NK-92 treated with Interleukin-12 subunit alpha and Interleukin-12 subunit beta, amount 100 ng/mL, for 24 hours (cell line): ENCODE results near the gene AMIGO1.

Experiments
- DNase-seq: peaks from one replicate; lab custom pipeline; 2025; lab: John Stamatoyannopoulos, UW

AMIGO1 gene

DNA sequence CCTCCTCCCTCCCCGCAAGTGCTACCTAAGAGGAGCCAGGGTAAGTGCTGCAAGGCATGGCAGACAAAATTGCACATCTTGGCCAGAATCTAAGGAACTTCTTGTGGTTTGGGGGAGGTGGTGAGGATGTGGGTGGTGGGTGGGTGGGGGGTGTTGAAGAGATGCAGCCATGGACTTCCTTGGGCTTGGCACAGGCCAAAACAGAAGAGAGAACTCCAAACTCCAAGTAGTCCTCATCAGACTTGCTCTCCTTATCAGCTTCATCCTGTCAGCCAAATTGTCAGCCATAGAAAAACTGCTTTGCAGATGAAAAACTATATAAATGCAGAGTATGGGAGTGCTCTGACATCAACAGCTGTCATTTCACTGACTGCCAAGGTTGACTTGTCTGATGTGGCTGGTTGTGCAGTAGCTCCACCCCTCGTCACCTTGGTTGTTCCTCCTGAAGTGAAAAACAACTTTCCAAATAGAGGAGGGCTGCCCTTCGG lies 7.1 kb downstream of the AMIGO1 start:
- no peak for DNase-seq

DNA sequence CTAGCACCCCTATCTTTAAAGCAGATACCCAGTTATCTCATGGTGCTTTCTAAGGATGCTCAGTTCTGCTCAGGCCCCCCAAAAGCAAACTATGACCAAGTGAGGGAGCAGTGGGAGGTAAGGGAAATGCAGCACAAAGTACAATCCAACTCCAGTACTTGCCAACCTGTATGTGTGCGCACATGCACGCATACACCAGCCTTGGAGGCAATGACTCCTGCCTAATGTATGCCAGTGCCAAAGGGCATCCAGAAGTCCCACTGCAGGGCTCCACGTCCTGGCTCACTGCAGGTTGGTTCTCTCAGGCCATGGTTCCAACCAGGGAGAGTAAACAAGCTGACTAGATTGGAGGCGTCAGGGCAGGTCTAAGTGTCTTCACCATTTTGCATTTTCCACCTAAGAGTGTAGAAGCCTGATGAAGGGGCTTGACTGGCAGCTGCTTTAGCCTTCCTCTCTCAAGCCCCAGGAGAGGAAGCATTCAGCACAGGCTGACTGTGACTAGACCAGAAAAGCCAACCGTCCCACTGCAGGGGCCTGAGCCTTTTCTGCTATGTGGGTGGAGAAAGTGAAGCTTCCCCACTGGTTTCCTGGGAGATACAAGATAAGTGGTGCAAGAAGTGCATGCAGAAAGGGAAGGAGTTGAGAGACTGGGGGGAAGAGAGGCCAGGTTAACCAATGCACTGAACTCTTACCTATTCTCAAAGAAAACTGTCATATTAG lies 7.7 kb downstream of the AMIGO1 start:
- no peak for DNase-seq

DNA sequence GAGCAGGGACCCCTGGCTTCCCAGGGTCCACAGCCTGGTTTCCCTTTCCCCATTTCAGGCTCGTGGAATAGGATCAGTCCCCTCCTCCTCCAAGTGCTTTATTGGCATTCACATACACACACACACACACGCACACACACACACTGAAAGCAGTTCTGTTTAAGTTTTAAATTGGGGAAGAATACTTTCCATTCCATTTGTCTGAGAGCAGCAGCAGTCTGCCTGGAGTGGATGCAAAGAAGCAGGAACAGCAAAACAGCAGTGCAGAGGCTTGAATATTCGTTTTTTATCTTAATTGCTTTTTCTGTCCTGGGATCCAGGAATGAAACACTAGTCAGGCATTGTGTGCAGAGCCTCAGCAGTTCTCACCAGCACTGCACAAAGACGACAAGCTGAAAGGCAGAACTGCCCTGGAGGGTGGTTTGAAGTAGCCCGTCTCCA lies 8.6 kb downstream of the AMIGO1 start:
- DNase-seq: no peak

DNA sequence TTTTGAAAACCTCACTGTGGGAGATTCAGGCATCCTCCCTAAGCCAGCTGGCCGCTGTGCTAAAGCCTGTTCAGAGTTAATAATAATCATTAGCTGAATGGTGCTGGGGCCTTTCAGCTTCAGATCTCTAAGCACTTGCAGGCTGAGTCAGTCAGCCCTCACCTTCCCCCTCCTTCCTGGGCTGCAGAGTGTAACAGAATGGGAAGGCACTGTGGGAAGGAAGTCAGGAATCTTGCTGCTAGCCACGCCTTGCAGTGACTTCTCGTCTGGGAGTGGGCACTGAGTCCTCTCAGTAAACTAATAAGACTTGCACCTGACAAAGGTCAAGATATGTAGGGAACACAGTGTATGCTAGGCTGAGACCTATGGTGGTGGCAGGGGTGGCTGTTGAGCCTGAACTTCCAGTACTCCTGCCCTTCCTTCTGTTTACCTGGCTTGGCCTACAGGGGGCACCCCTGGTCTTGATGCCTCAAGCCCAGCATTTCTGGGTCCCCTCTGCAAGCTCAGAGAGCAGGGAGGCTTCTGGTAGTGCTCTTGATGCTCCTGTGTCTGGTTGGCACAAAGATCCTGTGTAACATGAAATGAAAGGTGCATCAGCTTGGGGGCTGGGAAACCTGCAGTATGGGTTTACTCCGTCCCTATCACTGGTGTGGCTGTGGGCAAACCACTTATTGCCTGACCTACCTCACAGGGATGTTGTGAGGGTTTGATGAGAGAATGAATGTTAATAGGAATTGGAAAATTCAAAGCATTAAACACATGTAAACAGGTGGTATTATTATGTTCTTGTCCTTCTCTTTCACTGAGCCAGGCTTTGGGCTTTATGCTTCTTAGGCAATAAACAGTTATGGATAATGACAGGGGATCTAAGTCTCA lies 9.6 kb downstream of the AMIGO1 start:
- no peak for DNase-seq

DNA sequence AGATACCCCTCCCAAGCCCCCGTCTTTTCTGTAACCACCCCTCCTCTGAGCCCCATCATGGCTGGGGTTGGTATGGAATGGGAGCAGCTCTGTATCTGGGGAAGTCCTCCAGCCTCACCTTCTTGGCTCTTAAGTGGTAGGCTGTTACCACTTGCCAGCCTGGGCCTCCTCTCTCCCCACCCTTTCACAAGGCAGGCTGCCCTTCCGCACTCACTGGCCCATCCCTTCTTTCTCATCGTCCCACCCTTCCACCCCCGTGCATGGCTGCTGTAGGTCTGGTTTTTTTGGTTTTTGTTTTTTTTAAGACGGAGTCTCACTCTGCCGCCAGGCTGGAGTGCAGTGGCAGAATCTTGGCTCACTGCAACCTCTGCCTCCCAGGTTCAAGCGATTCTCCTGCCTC lies 10.4 kb downstream of the AMIGO1 start:
- DNase-seq: no peak

DNA sequence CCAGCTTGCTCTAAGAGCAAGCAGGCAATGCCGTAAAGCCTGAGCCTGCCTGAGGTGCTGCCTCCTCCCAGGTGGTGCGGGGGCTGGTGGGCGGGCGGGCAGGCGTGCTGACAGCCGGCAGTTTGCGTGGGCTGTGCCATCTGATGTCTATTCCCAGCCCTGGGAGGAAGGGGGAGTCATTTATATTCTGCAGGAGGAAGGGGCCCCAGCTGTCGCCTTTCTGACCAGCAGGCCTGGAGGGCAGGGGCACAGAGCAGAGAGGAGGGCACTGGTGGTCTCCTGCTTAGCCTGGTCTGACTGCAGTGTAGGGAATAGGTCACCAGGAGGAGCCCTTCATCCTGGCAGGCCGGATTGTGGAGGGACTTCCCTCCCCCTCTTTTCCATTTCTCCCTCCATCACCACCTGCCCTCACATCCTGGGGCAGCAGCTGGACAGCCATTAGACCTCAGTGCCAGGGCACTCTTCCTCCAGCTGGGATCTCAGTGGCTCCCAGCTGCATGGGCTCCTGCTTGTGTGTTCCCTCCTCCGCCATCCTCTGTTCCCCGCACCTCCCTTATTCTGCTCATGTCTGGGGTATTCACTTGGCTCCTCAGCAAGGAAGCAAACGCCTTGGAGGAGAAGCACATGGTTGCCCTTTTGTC lies 11.2 kb downstream of the AMIGO1 start:
- no peak for DNase-seq

DNA sequence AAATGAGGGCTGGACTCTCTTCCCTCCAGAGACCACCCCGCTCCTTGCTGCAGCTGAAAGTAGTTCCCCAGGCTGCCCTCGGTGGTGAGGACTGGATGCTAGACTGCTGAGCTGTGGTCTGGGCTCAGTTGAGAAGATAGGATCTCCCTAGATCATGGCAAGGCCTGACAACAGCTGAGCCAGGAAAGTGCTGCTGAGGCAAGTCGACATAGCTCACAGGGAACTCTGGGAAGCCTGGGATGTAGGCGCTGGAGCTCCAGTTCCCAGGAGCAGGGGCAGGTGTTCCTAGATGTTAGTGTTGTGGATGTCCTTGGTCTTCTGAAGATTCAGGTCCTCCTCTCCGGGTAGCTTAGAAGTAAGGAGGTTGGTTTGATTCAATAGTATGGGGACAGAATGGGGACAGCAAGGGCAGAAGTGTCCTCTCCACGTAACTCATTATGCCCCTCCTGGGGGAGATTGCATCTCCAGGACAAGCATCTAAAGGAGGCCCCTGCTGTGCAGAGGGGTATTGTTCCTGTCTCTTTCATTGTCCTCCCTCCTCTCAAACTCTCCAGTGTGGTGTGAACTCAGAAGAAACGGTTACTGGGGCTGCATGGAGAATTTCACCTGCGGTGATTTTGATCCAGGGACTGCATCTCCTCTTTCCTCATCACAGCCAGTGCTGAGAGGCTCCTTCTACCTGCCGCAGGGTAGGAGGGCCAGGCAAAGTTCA lies 11.9 kb downstream of the AMIGO1 start:
- no peak for DNase-seq

DNA sequence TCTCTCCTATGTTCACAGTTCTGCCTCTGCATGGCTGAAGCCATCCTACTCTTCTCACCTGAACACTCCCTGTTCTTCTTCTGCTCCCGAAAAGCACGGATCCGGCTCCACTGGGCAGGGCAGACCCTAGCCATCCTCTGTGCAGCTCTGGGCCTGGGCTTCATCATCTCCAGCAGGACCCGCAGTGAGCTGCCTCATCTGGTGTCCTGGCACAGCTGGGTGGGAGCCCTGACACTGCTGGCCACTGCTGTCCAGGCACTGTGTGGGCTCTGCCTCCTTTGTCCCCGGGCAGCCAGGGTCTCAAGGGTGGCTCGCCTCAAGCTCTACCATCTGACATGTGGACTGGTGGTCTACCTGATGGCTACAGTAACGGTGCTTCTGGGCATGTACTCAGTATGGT lies 13.8 kb downstream of the AMIGO1 start:
- DNase-seq: no peak

DNA sequence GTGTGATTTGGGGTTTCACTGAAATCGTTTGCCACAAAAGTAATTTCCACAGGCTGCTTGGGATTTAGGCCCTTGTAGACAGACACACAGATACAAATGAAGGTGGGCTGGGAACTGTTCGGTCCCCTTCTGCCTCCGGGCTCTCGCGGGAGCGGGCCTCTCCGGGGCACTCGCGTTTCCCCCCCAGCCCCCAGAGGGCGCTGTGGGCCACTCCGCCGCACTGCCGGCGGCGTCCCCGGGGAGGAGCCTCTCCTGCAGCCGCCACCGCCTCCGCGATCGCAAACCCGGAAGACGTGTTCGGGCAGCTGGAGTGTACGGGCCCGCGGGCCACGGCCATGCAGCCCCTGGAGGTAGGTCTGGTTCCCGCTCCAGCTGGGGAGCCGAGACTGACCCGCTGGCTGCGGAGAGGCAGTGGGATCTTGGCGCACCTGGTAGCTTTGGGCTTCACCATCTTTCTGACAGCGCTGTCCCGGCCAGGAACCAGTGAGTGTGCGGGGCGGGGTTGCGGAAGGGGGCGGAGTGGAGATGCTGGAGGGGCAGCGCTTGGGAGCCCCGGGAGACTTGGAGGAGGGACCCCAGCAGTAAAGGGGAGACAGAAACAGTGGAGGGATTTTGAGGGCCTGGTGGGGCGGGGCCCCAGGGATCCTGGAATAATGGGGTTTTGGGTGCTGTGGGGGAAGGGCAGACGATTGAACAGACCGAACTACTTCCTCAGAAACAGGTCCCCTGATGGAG lies 15.6 kb downstream of the AMIGO1 start, which contains the start of gene CYB561D1:
CYB561D1 (plus strand) TSS at position 290 of the 735 bp plus-strand sequence; CDS start at position 336, 46 bp downstream.
- peak; percentile 83 for DNase-seq

DNA sequence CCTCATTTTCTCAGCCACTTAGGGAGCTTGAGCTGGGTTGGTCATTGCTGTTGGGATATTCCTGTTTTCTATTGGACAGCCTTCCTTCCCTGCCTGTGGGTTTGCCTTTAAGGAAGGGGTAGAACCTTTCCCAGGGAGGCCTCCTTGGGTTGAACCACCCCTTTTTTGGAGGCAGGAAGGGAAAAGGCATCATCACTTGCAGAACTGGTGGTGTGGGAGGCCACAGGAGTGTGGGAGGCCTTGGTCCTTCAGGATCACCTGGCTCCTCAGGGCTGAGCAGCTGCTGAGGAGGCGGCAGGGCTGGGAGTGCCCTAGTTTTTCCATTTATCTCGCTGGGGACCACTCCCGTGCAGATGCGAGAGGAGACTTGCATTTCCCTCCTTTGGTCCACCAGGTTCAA lies 16.3 kb downstream of the AMIGO1 start:
- no peak for DNase-seq

DNA sequence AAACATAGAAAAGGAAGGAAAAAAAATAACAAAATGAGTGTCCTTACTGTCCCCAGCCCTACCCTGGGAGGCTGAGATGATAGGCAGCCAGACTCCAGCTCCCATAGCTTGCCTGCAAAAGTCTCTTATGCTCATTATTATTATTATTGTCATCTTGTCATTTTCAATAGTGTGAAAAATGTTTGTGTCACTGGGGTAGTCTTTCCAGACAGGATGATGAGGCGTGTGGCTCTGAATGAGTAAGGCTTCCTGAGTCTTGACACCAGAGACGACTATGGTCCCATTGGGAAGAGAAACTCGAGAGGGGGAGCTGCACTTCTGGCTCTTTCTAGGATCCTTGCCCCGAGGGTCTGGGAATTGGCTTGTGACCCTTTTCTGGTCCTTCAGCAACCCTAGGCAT lies 16.7 kb downstream of the AMIGO1 start:
- no peak for DNase-seq

DNA sequence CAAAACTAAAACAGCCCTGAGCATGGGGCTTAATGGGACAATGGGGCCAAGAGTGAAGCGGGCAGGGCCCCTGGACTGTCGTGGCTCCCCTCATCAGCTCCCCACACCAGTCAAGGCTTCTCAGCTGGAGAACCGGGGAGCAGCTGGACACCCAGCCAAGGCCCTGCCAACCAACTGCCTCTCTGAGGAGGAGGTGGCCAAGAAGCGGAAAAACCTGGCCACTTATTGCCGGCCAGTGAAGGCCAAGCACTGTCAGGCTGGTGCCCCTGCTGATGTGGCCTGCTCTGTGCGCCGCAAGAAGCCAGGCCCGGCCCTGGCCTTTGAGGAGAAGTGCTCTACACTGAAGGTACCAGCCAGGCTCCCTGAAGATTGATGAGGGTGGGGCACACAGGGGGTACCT lies 18.2 kb downstream of the AMIGO1 start:
- no peak for DNase-seq

DNA sequence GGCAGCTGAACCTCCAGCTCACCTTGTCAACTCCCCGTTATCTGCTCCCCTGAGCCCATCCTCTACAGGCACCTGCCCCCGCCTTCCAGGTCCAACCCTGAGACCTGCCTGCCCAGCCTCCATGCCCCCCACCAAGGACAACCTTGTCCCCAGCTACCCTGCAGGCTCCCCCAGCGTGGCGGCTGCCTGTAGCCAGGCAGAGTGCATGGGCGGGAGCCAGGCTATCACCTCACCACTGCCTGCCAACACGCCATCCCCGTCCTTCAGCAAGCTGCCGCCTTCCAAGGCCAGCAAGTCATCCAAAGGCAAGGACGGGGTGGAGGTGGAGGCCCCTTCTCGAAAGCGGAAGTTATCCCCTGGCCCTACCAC lies 18.6 kb downstream of the AMIGO1 start:
- no peak for DNase-seq

DNA sequence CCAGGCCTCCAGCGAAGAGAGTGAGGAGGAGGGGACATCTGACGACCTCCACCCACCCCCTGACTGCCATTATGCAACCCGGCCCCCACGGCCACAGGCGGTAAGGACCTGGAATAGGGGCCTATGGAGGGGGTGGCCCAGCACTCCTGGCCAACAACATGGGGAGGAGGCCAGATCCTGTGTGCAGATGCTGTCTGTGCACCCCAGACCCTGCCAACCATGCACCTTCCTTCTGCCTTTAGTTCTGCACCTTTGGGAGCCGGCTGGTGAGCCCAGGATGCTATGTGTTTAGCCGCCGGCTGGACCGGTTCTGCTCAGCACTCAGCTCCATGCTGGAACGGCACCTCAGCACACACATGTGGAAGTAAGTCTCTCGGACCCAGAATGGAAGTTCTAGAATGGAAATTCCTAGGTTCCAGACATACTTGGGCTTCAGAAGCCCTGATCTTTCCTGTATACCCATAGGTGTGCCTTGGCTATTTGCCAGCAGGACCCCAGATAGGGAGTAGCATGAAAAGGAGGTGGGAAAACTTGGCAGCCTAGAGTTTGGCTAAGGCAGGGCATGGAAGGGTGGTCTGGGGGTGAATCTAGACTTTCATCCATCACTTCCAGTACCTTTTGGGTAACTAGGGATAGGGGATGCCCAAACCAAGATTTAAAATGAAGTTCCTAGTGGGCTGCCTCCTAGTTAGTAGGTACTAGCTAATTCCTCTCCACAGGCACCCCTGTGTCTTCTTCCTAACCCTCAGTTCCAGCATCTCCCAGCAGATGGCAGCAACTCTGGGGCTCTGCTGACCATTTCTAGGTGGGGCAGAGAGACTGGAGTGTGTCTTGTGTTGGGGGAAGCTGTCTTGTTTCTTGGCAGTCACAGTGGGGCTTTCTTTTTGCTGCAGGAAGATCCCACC lies 19.2 kb downstream of the AMIGO1 start:
- peak; percentile 17 for DNase-seq

DNA sequence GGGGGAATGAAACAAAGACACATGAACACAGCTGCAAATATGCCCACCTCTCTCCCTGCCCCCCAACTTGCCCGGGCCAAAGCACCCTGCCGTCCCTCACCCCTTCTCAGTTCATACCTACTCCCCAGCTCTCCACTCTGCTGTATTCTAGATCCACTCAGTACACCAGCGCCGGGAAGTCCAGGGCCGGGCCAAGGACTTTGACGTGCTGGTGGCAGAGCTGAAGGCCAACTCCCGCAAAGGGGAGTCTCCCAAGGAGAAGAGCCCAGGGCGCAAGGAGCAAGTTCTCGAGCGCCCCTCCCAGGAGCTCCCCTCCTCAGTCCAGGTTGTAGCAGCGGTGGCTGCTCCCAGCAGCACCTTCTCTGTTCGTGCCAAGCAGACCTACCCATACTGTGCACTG lies 20.8 kb downstream of the AMIGO1 start:
- no peak for DNase-seq

DNA sequence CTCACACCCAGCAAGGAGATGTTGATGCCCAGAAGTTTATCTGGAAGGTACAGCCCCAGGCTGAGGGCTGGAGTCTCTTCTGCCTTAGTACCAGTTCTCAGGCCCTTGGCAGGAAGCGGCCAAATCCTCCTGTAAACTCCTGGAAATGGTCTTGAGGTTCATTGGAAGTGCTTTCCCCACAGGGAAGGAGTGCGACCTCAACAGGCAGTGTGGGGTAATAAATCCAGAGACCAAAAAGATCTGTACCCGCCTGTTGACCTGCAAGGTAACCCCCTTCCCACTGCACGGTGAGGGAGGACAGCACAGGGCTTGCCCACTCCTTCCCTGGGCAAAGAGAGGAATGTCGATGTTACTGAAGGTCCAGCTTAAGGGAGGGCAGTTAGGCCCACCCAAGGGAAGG lies 21.3 kb downstream of the AMIGO1 start:
- no peak for DNase-seq

DNA sequence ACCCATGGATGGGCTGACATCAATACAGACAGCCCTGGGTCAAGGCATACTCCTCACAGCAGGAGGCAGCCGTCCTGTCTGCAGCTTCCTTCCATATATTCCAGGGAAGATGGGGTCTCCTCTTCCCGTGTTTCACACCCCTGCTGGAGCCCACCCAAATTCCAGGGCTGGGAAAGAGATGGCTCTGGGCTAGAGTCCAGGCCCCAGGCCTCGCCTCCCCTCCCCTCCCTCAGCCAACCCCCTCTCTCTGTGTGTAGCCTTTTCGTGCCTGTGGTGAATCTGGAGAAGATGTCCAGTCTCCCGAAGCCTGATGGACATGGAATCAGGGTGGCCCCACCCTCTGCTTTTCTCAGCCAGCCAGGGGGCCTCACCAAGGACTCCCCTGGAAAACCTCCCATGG lies 22.3 kb downstream of the AMIGO1 start:
- DNase-seq: no peak

DNA sequence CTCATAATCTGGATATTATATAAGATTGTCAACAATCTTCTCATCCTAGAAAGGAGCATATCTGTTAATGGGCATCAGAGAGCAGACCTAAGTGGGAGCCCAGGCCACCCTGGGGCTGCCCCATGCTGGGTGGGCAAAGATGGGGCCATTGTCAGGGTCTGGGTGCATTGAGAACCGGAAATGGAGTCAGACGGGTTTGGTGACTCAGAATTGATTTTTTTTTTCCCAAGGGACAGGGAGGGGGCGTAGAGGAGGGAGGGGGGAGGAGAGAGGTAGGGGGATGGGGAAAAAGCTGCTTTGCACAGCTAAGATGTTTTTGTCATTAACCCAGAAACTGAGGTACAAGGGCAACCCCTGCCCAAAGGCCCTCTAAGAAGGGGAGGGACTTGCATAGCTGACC lies 24.5 kb downstream of the AMIGO1 start:
- DNase-seq: no peak

DNA sequence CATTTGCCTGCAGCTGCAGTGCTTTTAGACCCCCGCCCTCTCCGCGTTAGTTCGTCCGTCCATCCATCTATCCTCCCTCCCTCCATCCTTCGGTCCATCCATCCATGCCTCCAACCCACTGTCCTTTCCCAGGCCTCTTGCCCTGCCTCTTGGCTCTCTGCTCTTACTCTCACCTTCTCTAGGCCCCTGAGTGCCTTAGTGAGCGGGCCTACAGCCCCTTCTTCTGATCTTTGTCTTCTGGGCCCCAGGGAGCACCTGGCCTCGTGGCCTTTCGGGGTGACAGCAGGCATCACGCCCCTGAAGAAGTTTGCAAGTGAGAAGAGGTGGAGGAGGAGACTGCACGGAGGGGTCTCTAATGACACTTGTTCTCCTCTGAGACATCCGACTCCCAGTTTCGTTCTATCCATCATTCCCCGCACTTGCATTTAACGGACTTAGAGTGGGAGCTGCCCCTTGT lies 25.0 kb downstream of the AMIGO1 start:
- DNase-seq: no peak
